ENCODE measurements around the gene SPTLC3. TPM values are rescaled to one million over a fixed set of nuclear protein-coding genes. Genes with fewer than 3 reads are reported as not detected.

The SPTLC3 gene
- total RNA-seq, 1 experiment from 2014 or later: 31.5 TPM

DNA sequence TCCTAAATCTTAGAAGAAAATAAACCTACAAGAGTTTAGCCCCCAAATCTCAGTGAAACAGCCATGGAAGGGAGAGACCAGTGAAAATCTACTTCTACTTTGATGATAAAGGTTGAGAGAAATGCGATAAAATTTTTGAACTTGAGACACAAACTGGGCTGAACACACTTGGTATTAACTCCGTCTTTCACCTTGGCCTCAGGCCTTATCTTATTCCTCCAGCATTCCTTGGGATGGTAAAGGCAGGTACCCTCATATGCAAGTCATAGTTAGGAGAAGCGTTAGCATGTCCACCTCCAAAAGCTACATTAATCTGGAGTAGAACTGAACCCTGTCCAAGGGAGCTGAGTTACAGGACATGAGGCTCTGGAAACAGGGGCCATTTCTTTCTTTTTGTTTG is 1.2 kb upstream of the SPTLC3 start:
- Mint-ChIP-seq H3K9me3 (ENCODE audit: unreplicated experiment) (no peaks in the 10 kb centered on the region), H3K27ac (ENCODE audit: unreplicated experiment) (no peak overlapping the region), H3K36me3 (ENCODE audit: insufficient read depth, unreplicated experiment) (peaks cover 2% of the 10 kb centered on the region), H3K27me3 (ENCODE audit: insufficient read depth, unreplicated experiment) (no peaks in the 10 kb centered on the region), H3K4me3 (ENCODE audit: unreplicated experiment) (peak overlapping the region; percentile 23), H3K4me1 (ENCODE audit: low read depth, unreplicated experiment) (peaks cover 25% of the 10 kb centered on the region)
- no peaks in the 10 kb centered on the region for H3K27me3 ChIP-seq (replicated peaks; ENCODE audit: control insufficient read depth, insufficient read depth, low read length)
- peaks cover 3% of the 10 kb centered on the region for H3K36me3 ChIP-seq (ENCODE audit: control insufficient read depth, insufficient read depth, low read length)
- TF ChIP-seq, protein P1, sequence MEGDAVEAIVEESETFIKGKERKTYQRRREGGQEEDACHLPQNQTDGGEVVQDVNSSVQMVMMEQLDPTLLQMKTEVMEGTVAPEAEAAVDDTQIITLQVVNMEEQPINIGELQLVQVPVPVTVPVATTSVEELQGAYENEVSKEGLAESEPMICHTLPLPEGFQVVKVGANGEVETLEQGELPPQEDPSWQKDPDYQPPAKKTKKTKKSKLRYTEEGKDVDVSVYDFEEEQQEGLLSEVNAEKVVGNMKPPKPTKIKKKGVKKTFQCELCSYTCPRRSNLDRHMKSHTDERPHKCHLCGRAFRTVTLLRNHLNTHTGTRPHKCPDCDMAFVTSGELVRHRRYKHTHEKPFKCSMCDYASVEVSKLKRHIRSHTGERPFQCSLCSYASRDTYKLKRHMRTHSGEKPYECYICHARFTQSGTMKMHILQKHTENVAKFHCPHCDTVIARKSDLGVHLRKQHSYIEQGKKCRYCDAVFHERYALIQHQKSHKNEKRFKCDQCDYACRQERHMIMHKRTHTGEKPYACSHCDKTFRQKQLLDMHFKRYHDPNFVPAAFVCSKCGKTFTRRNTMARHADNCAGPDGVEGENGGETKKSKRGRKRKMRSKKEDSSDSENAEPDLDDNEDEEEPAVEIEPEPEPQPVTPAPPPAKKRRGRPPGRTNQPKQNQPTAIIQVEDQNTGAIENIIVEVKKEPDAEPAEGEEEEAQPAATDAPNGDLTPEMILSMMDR (IDR thresholded peaks at IDR 0.05; ENCODE audit: insufficient read depth in 1 of 2, low read depth in 1 of 2, low read length in 1 of 2, severe bottlenecking in 1 of 2, unreplicated experiment in 1 of 2): no peak
- POLR2A ChIA-PET: no interaction called here
- no peak overlapping the region for H3K4me3 ChIP-seq (ENCODE audit: low read depth, low read length)
- intact Hi-C loops (cut with micrococcal nuclease; ENCODE audit: unreplicated experiment): no loop called here
- no peaks in the 10 kb centered on the region for H3K9me3 ChIP-seq
- H3K4me1 ChIP-seq: peaks cover 21% of the 10 kb centered on the region
- CTCF ChIA-PET: no interaction called here
- no peak for DNase-seq
- no TSS peak for BruUV-seq (replicated peaks)

DNA sequence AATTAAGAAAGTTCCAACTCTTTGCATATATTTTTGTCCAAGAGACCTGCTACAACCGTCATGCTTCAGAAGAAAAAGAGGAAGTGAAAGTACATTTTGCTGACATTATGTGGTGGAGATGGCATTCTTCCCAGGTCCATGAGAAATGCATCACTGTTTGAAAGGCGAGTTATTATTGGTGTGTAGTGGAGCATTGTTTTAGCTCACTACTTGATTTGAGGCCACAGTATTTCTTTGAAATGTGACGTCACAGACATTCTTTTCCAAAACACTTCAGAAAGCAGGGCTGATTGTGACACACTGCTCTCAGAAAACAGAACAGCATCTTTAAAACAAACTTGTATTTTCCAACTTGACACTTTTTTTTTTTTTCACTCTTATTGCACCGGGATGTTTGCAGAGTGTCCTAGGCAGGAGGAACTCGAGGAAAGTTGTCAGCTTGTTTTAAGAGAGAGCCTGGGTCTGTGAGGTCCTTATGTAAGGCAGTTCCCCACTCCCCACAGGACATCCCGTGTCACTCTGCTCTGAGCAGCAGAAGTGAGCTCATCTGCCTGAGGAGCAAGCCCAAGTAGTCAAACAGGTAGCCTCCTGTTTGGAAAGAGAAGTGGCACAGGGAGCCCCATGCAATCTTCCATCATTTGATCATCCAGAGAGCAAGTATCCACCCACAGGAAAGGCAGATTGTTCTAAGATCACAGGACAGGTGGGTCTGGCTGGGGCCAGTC is 1.1 kb downstream of the SPTLC3 start:
- Mint-ChIP-seq H3K27me3 (ENCODE audit: insufficient read depth, unreplicated experiment) (no peaks in the 10 kb centered on the region), H3K4me1 (ENCODE audit: low read depth, unreplicated experiment) (peaks cover 25% of the 10 kb centered on the region), H3K9me3 (ENCODE audit: unreplicated experiment) (peaks cover 13% of the 10 kb centered on the region), H3K4me3 (ENCODE audit: unreplicated experiment) (peak overlapping the region; percentile 81), H3K36me3 (ENCODE audit: insufficient read depth, unreplicated experiment) (peaks cover 5% of the 10 kb centered on the region), H3K27ac (ENCODE audit: unreplicated experiment) (peak overlapping the region; percentile 74)
- Histone ChIP-seq H3K27me3 (replicated peaks; ENCODE audit: control insufficient read depth, insufficient read depth, low read length) (no peaks in the 10 kb centered on the region), H3K4me1 (peaks cover 21% of the 10 kb centered on the region), H3K9me3 (no peaks in the 10 kb centered on the region), H3K4me3 (ENCODE audit: low read depth, low read length) (peak overlapping the region; percentile 51), H3K36me3 (ENCODE audit: control insufficient read depth, insufficient read depth, low read length) (peaks cover 6% of the 10 kb centered on the region)
- intact Hi-C loops (cut with micrococcal nuclease; ENCODE audit: unreplicated experiment): loop anchor here (1.0 to 2.0 kb wide), 6 partner anchors 20 to 95 kb away; no protein-coding TSS in a partner anchor
- TSS peak; percentile 52 for BruUV-seq (replicated peaks)
- DNase-seq: no peak
- CTCF ChIA-PET: interaction anchor here (0.8 to 0.9 kb wide), 2 partner anchors 85 to 92 kb away, joined by 3 to 4 read pairs; no protein-coding TSS in a partner anchor
- TF ChIP-seq, protein P1 (IDR thresholded peaks at IDR 0.05; ENCODE audit: insufficient read depth in 1 of 2, low read depth in 1 of 2, low read length in 1 of 2, severe bottlenecking in 1 of 2, unreplicated experiment in 1 of 2): no peak
- POLR2A ChIA-PET: no interaction called here

DNA sequence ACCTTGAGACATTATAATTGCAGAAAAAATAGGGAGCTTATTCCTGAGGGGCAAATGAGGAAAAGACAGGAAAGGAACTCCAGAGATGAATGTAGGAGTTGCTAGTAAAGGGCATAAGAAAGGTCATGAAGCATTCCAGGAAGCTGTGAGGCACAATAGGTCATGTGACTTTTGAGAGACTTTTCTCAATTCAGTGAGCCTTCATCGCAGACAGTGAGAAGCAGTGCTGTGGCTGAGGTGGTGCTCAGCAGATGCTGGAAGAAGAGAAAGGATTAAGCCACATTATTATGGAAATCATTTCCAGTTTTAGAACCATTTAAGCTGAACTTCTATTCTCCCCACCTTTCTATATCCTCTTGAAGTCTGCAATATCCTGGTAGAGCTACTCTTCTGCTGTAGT is 4.1 kb downstream of the SPTLC3 start:
- no peak overlapping the region for H3K27ac Mint-ChIP-seq (ENCODE audit: unreplicated experiment)
- H3K27me3 Mint-ChIP-seq (ENCODE audit: insufficient read depth, unreplicated experiment): no peaks in the 10 kb centered on the region
- intact Hi-C loops (cut with micrococcal nuclease; ENCODE audit: unreplicated experiment): no loop called here
- H3K9me3 Mint-ChIP-seq (ENCODE audit: unreplicated experiment): peaks cover 13% of the 10 kb centered on the region
- Histone ChIP-seq H3K4me3 (ENCODE audit: low read depth, low read length) (no peak overlapping the region), H3K9me3 (no peaks in the 10 kb centered on the region), H3K4me1 (peaks cover 21% of the 10 kb centered on the region), H3K27me3 (replicated peaks; ENCODE audit: control insufficient read depth, insufficient read depth, low read length) (no peaks in the 10 kb centered on the region), H3K36me3 (ENCODE audit: control insufficient read depth, insufficient read depth, low read length) (peaks cover 8% of the 10 kb centered on the region)
- TF ChIP-seq, protein P1 (IDR thresholded peaks at IDR 0.05; ENCODE audit: insufficient read depth in 1 of 2, low read depth in 1 of 2, low read length in 1 of 2, severe bottlenecking in 1 of 2, unreplicated experiment in 1 of 2): no peak
- POLR2A ChIA-PET: no interaction called here
- DNase-seq: no peak
- CTCF ChIA-PET: no interaction called here
- peaks cover 21% of the 10 kb centered on the region for H3K4me1 Mint-ChIP-seq (ENCODE audit: low read depth, unreplicated experiment)
- BruUV-seq (replicated peaks): no TSS peak
- H3K36me3 Mint-ChIP-seq (ENCODE audit: insufficient read depth, unreplicated experiment): peaks cover 5% of the 10 kb centered on the region
- H3K4me3 Mint-ChIP-seq (ENCODE audit: unreplicated experiment): no peak overlapping the region
